Vagina (tissue), 2 donors: ENCODE measurements around the gene TMEM43.

Experiments
- CTCF ChIP-seq, 3 experiments: fragments of 450-650 bp in 2 of 3; fragments of 200-600 bp in 1 of 3; sonication (generic) in 1 of 3; IDR thresholded peaks; one replicate each; pipeline ENCODE4 v1.5.1; 2017 to 2019; ENCODE audit warnings: antibody characterized with exemption in 3 of 3, mild to moderate bottlenecking in 2 of 3, moderate library complexity in 2 of 3
- POLR2A ChIP-seq, 2 donors: fragments of 450-650 bp; IDR thresholded peaks; one replicate each; pipeline ENCODE4 v1.6.1; 2017; ENCODE audit warnings: antibody characterized with exemption in 2 of 2, mild to moderate bottlenecking in 2 of 2, moderate library complexity in 2 of 2
- POLR2AphosphoS5 ChIP-seq, 2 donors: sonication (generic); formaldehyde crosslinking; IDR thresholded peaks; one replicate each; pipeline ENCODE4 v1.9.0; 2017; ENCODE audit warnings: antibody characterized with exemption in 2 of 2, mild to moderate bottlenecking in 2 of 2, low read depth in 1 of 2; ENCODE audit not compliant: insufficient read depth in 1 of 2

GRCh38 chr3:14092464-14092863 lies 32.4 kb upstream of the TMEM43 start:
- TF ChIP-seq CTCF (IDR thresholded peaks at IDR 0.05) (no peak), POLR2A (IDR thresholded peaks at IDR 0.05) (no peak), POLR2AphosphoS5 (IDR thresholded peaks at IDR 0.05; ENCODE audit: insufficient read depth in 1 of 2, low read depth in 1 of 2) (no peak)
